Spleen (tissue), 7 donors: ENCODE results near the gene YWHAG.

Source experiments
- CTCF ChIP-seq, 11 experiments: fragments of 200-600 bp in 7 of 11; fragments of 450-650 bp in 4 of 11; sonication (generic) in 4 of 11; IDR thresholded peaks in 8 of 11; conservative IDR thresholded peaks in 3 of 11; 1 replicate in 7 of 11; 2 replicates in 4 of 11; pipeline versions ENCODE4 v1.4.0 to v1.8.0; 2016 to 2021; ENCODE audit warnings: antibody characterized with exemption in 11 of 11, inconsistent platforms in 4 of 11, mild to moderate bottlenecking in 1 of 11
- POLR2A ChIP-seq, 3 donors: fragments of 450-650 bp; IDR thresholded peaks; one replicate each; pipeline ENCODE4 v1.5.1; 2017; ENCODE audit warnings: antibody characterized with exemption in 3 of 3, mild to moderate bottlenecking in 1 of 3
- donor health status: DM: no; HTN: no; CAD: no; lungs with moderate emphysema.
- donor health status: DM: no; HTN: no; CAD: no.
- donor health status: DM: no; HTN: no; CAD: no.

- no peak for TF ChIP-seq POLR2A (IDR thresholded peaks at IDR 0.05)
- no peak for TF ChIP-seq CTCF (IDR thresholded peaks at IDR 0.05 in 8 of 11, conservative IDR thresholded peaks at IDR 0.05 in 3 of 11)
These were observed 48.9 kb upstream of the YWHAG start for GRCh38 chr7:76407718-76408117.
